Immature natural killer cell (primary cell): ENCODE measurements around the gene FBN2. TPM values are rescaled to one million over a fixed set of nuclear protein-coding genes. Genes with fewer than 3 reads are reported as not detected.
A peak's percentile ranks its signal among the peaks of the same experiment; 100 is the strongest.

Experiments
- DNase-seq, 3 donors: peaks; one replicate each; pipeline ENCODE4 v3.0.0; 2022; ENCODE audit warnings: mixed read lengths in 1 of 3
- H3K27ac Mint-ChIP-seq, 6 donors: one replicate each; pipeline ENCODE4 v1.8.0; 2020; ENCODE audit warnings: mixed read lengths in 6 of 6, mild to moderate bottlenecking in 5 of 6, inconsistent platforms in 4 of 6, moderate library complexity in 3 of 6
- H3K27me3 Mint-ChIP-seq, 3 donors: one replicate each; pipeline ENCODE4 v1.8.0; 2020 to 2021; ENCODE audit warnings: low read depth in 3 of 3, mild to moderate bottlenecking in 3 of 3, mixed read lengths in 3 of 3, moderate library complexity in 3 of 3, inconsistent platforms in 1 of 3
- H3K36me3 Mint-ChIP-seq, 3 donors: one replicate each; pipeline ENCODE4 v1.8.0; 2020; ENCODE audit warnings: mixed read lengths in 3 of 3, inconsistent platforms in 2 of 3, mild to moderate bottlenecking in 2 of 3
- H3K4me1 Mint-ChIP-seq, 2 donors: one replicate each; pipeline ENCODE4 v1.8.0; 2020; ENCODE audit warnings: inconsistent platforms in 2 of 2, mild to moderate bottlenecking in 2 of 2, mixed read lengths in 2 of 2, moderate library complexity in 1 of 2
- H3K4me3 Mint-ChIP-seq, 5 donors: one replicate each; pipeline ENCODE4 v1.8.0; 2020; ENCODE audit warnings: mild to moderate bottlenecking in 5 of 5, mixed read lengths in 5 of 5, inconsistent platforms in 3 of 5, moderate library complexity in 3 of 5
- H3K9me3 Mint-ChIP-seq, 6 donors: one replicate each; pipeline ENCODE4 v1.8.0; 2020; ENCODE audit warnings: mild to moderate bottlenecking in 6 of 6, mixed read lengths in 6 of 6, inconsistent platforms in 4 of 6, moderate library complexity in 3 of 6
- polyA plus RNA-seq, 3 donors: library from polyadenylated mRNA; unstranded; fragments of 300-500 nt; fragmentation: Illumina TruSeq; gene quantifications; one replicate each; pipeline ENCODE4 v1.2.3, GENCODE V29; 2021

FBN2 gene
- polyA plus RNA-seq, 3 donors from 2014 or later: not detected

- no peaks in the 10 kb centered on the region for H3K36me3 Mint-ChIP-seq
- H3K4me3 Mint-ChIP-seq: no peak overlapping the region
- peaks cover 0 to 2% (median 0%) of the 10 kb centered on the region in 6 donors for H3K9me3 Mint-ChIP-seq
- no peak overlapping the region for H3K27ac Mint-ChIP-seq
- no peak for DNase-seq
- H3K4me1 Mint-ChIP-seq: no peaks in the 10 kb centered on the region
- H3K27me3 Mint-ChIP-seq: peaks cover 0 to 7% (median 1%) of the 10 kb centered on the region in 3 donors
Observed at GRCh38 chr5:128213833-128214232, 324.2 kb downstream of the FBN2 start.

- peaks cover 0 to 7% (median 1%) of the 10 kb centered on the region in 3 donors for H3K27me3 Mint-ChIP-seq
- H3K27ac Mint-ChIP-seq: no peak overlapping the region
- no peaks in the 10 kb centered on the region for H3K36me3 Mint-ChIP-seq
- peaks cover 0 to 2% (median 0%) of the 10 kb centered on the region in 6 donors for H3K9me3 Mint-ChIP-seq
- no peaks in the 10 kb centered on the region for H3K4me1 Mint-ChIP-seq
- H3K4me3 Mint-ChIP-seq: no peak overlapping the region
- DNase-seq: peak in 1 of 3 donors; percentile 25
Observed at GRCh38 chr5:128213340-128213739, 324.7 kb downstream of the FBN2 start.

- H3K4me3 Mint-ChIP-seq: no peak overlapping the region
- no peaks in the 10 kb centered on the region for H3K36me3 Mint-ChIP-seq
- DNase-seq: no peak
- no peak overlapping the region for H3K27ac Mint-ChIP-seq
- no peaks in the 10 kb centered on the region for H3K9me3 Mint-ChIP-seq
- H3K4me1 Mint-ChIP-seq: no peaks in the 10 kb centered on the region
- H3K27me3 Mint-ChIP-seq: peaks cover 0 to 7% (median 1%) of the 10 kb centered on the region in 3 donors
Observed at GRCh38 chr5:128212191-128212806, 325.7 kb downstream of the FBN2 start.

- DNase-seq: no peak
- no peak overlapping the region for H3K27ac Mint-ChIP-seq
- no peak overlapping the region for H3K4me3 Mint-ChIP-seq
- H3K27me3 Mint-ChIP-seq: peaks cover 1 to 7% (median 2%) of the 10 kb centered on the region in 3 donors
- no peaks in the 10 kb centered on the region for H3K4me1 Mint-ChIP-seq
- no peaks in the 10 kb centered on the region for H3K9me3 Mint-ChIP-seq
- no peaks in the 10 kb centered on the region for H3K36me3 Mint-ChIP-seq
Observed at GRCh38 chr5:128208436-128208835, 329.6 kb downstream of the FBN2 start.
